SU-DHL-6 (cell line): ENCODE results near the gene ASTN2.

ENCODE experiments used
- H2AFZ ChIP-seq: fragments of 200-600 bp; sonication (generic); 2 replicates; pipeline ENCODE4 v1.6.1; 2014; ENCODE audit warnings: low read depth, mild to moderate bottlenecking, moderate library complexity, mixed read lengths, antibody characterized with exemption, low read length; ENCODE audit not compliant: severe bottlenecking
- H3F3A ChIP-seq: fragments of 200-600 bp; shearing (Covaris generic); 2 replicates; pipeline ENCODE4 v1.6.0; 2016; ENCODE audit warnings: antibody characterized with exemption, mild to moderate bottlenecking; ENCODE audit not compliant: insufficient read depth
- H3K27ac ChIP-seq: fragments of 200-600 bp; sonication (generic); 2 replicates; pipeline ENCODE4 v1.5.1; 2016; ENCODE audit warnings: low read depth, mild to moderate bottlenecking, low read length, moderate library complexity, mixed read lengths
- H3K27me3 ChIP-seq: fragments of 200-600 bp; sonication (generic), shearing (Covaris generic); 2 replicates; pipeline ENCODE4 v1.6.0; 2014; ENCODE audit warnings: mild to moderate bottlenecking, low read length
- H3K36me3 ChIP-seq: fragments of 200-600 bp; sonication (generic); 2 replicates; pipeline ENCODE4 v1.6.1; 2014; ENCODE audit warnings: mild to moderate bottlenecking, low read length, mixed read lengths
- H3K4me2 ChIP-seq: fragments of 300-600, 200-600 bp; shearing (Covaris generic), sonication (generic); 2 replicates; pipeline ENCODE4 v1.6.0; 2014; ENCODE audit warnings: low read length, low read depth, mild to moderate bottlenecking; ENCODE audit not compliant: poor library complexity, severe bottlenecking
- H3K4me3 ChIP-seq: fragments of 200-600 bp; sonication (generic); 2 replicates; pipeline ENCODE4 v1.5.1; 2014; ENCODE audit warnings: antibody characterized with exemption, low read length, mild to moderate bottlenecking, mixed read lengths; ENCODE audit not compliant: insufficient read depth, poor library complexity, severe bottlenecking
- H3K79me2 ChIP-seq: fragments of 200-600 bp; sonication (generic); 2 replicates; pipeline ENCODE4 v1.6.1; 2014; ENCODE audit warnings: mild to moderate bottlenecking, low read length, moderate library complexity; ENCODE audit not compliant: insufficient read depth
- H3K9ac ChIP-seq: fragments of 200-600 bp; sonication (generic); 2 replicates; pipeline ENCODE4 v1.7.0; 2014; ENCODE audit warnings: mild to moderate bottlenecking, low read length
- H3K9me2 ChIP-seq: fragments of 200-600 bp; sonication (generic); replicated peaks from 2 replicates; pipeline ENCODE4 v1.6.1; 2014; ENCODE audit warnings: low read length; ENCODE audit not compliant: insufficient read depth
- H3K9me3 ChIP-seq: fragments of 200-600 bp; sonication (generic); 2 replicates; pipeline ENCODE4 v1.6.1; 2014; ENCODE audit warnings: low read length, mixed read lengths; ENCODE audit not compliant: insufficient read depth
- H4K20me1 ChIP-seq: fragments of 200-600 bp; sonication (generic); 2 replicates; pipeline ENCODE4 v1.6.1; 2014; ENCODE audit warnings: low read depth, mild to moderate bottlenecking, antibody characterized with exemption, low read length, moderate library complexity, mixed read lengths
- EZH2phosphoT487 ChIP-seq: fragments of 200-600 bp; sonication (generic), shearing (Covaris generic); conservative IDR thresholded peaks from 2 replicates; pipeline ENCODE4 v1.6.1; 2018; ENCODE audit warnings: mild to moderate bottlenecking, antibody characterized with exemption, low read length, moderate library complexity, mixed read lengths
- TF ChIP-seq, protein P1 (sequence below): fragments of 200-600 bp; sonication (generic); IDR thresholded peaks from one replicate; pipeline ENCODE4 v1.5.1; 2017; ENCODE audit warnings: antibody characterized with exemption, mild to moderate bottlenecking, low read length, moderate library complexity; ENCODE audit not compliant: insufficient read depth, poor library complexity, severe bottlenecking

The ASTN2 gene

DNA sequence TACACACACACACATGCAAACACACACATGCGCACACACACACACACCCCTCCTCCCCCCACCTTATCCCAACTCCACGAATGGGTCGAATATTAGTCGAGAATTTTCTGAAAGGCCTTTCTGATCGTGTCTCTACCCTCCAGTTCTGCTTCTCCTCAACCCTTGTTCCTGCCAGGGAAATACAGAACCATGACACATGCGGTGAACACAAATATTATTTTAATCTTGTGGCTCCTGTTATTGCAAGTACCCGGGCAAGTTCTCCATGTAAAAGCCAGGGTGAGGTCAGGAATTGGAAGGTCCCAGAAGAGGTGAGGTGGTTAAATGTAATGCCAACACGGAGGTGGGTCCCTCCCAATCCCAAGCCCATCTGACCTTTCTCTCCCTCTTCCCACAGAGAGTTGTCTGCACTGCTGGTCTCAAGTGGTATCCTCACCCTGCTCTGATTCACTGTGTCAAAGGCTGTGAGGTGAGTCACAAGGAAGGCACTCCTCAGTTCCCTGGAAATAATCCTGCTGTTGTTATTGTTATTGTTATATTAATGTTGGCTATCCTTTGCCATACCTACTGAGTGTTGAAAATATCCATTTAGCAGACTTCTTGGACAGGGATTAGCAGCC, 1037.6 kb downstream of the ASTN2 start:
- no peak overlapping the region for H3K4me3 ChIP-seq
- H3K9me3 ChIP-seq, result no peaks in the 10 kb centered on the region
- no peak overlapping the region for H3K27ac ChIP-seq
- no peaks in the 10 kb centered on the region for H3K9me2 ChIP-seq
- no peak overlapping the region for H3K4me2 ChIP-seq
- H3K36me3 ChIP-seq, result no peaks in the 10 kb centered on the region
- H3K79me2 ChIP-seq, result no peaks in the 10 kb centered on the region
- no peaks in the 10 kb centered on the region for H3F3A ChIP-seq
- H3K9ac ChIP-seq, result no peak overlapping the region
- H2AFZ ChIP-seq, result no peak overlapping the region
- TF ChIP-seq, protein P1, sequence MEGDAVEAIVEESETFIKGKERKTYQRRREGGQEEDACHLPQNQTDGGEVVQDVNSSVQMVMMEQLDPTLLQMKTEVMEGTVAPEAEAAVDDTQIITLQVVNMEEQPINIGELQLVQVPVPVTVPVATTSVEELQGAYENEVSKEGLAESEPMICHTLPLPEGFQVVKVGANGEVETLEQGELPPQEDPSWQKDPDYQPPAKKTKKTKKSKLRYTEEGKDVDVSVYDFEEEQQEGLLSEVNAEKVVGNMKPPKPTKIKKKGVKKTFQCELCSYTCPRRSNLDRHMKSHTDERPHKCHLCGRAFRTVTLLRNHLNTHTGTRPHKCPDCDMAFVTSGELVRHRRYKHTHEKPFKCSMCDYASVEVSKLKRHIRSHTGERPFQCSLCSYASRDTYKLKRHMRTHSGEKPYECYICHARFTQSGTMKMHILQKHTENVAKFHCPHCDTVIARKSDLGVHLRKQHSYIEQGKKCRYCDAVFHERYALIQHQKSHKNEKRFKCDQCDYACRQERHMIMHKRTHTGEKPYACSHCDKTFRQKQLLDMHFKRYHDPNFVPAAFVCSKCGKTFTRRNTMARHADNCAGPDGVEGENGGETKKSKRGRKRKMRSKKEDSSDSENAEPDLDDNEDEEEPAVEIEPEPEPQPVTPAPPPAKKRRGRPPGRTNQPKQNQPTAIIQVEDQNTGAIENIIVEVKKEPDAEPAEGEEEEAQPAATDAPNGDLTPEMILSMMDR, result no peak
- no peak for TF ChIP-seq EZH2phosphoT487
- H4K20me1 ChIP-seq, result no peaks in the 10 kb centered on the region
- H3K27me3 ChIP-seq, result no peaks in the 10 kb centered on the region
